ENCODE data around the gene RBM47.

GRCh38 chr4:40395908-40396793 lies 233.5 kb downstream of the RBM47 start:
- TF ChIP-seq POLR2A (IDR thresholded peaks at IDR 0.05) (no peak), CTCF (IDR thresholded peaks at IDR 0.05) (no peak)

Data from Peyer's patch (tissue), 4 donors.